Measurements from ENCODE around the gene SIK3.

The SIK3 gene

GRCh38 chr11:116970485-116971292 lies 127.5 kb downstream of the SIK3 start:
- DNase-seq (ENCODE audit: low spot score): no peak

DNA sequence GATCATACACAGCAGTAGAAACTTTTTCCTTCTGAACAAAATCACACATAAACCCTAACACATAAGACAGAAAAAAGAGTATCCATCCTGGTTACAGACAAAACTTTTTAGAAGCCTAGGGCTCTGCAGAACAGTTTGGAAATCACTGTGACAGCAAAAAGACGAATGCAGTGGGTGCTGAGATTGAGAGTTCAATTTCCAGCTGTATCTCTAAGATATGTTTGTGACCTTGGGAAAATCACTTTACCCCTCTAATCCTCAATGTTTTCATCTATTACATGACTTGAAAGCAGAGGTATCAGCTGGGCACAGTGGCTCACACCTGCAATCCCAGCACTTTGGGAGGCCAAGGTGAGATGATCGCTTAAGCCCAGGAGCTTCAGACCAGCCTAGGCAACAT lies 128.5 kb downstream of the SIK3 start:
- DNase-seq (ENCODE audit: low spot score): no peak

DNA sequence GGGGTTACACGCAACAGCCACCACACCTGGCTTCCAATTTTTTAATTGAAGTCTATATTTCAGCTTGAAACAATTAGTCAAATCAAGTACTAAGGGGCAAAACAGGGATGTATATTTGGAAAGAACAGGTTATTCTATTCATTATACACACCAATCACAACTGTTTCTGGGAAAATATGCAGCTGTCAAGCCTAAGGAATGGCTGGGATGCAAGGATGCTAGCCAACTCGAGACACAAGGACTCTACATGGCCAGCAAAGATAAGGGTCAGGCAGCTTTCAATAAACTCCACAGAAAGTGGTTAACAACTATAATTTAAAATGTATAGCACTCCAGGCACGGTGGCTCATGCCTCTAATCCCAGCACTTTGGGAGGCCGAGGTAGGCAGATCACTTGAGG lies 134.0 kb downstream of the SIK3 start:
- DNase-seq (ENCODE audit: low spot score): no peak

GRCh38 chr11:116963813-116964212 lies 134.4 kb downstream of the SIK3 start:
- DNase-seq (ENCODE audit: low spot score): no peak

GRCh38 chr11:116962108-116962507 lies 136.1 kb downstream of the SIK3 start:
- DNase-seq (ENCODE audit: low spot score): no peak

- no peak for DNase-seq (ENCODE audit: low spot score)
These were observed 137.3 kb downstream of the SIK3 start for GRCh38 chr11:116960930-116961329.

DNA sequence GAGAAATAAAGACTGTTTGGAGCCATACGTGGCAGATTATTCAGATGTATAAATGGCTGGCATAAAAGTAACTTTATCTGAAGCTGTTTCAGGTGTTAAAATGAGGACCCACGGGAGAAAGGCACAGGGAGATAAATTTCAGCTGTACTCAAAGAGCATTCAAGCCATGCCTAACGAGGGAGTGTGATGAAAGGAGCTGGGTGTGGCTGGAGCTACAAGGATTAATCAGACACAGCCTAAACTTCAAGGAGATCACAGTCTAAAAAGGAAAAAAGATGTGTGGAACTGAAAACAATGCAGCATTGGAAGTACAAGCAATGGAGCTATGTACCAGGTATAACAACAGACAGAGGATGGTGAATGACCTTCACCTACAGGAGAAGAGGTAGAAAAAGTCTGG lies 140.0 kb downstream of the SIK3 start:
- no peak for DNase-seq (ENCODE audit: low spot score)

GRCh38 chr11:116955949-116956348 lies 142.3 kb downstream of the SIK3 start:
- DNase-seq (ENCODE audit: low spot score): no peak

- no peak for DNase-seq (ENCODE audit: low spot score)
These were observed 142.7 kb downstream of the SIK3 start for GRCh38 chr11:116955548-116955947.

DNA sequence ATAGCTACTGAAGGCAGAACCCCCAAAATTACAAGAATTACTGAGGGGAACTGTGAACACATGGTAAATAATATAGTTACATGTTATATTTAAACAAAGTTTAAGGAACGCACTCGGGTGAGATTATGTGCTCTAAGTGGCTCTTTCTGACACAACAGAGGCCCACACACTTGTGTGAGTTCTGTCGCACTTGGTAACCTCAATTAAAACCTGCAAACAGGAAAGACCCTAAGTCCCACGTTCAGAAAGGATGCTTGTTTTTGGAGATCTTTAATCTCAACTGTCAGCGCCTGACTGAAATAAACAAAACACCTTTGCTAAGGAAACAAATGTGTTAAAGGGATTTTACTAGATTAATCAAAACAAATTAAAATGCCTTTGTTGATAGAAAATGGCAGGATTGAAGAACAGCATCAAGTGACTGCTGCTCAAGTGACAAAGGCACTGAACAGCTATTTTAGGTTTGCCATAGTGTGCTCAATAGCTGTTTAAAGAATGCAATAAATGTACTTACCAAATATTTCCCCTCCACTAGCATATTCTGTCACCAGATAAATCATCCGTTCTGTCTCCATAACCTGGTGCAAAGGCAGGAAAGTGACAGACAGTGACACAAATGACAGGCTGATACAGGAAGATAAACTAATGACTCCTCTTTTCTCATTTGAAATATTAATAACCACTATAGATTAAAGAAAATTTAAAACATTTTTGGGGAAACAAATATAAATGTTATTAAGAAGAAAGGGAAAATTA lies 144.5 kb downstream of the SIK3 start:
- DNase-seq (ENCODE audit: low spot score): no peak

DNA sequence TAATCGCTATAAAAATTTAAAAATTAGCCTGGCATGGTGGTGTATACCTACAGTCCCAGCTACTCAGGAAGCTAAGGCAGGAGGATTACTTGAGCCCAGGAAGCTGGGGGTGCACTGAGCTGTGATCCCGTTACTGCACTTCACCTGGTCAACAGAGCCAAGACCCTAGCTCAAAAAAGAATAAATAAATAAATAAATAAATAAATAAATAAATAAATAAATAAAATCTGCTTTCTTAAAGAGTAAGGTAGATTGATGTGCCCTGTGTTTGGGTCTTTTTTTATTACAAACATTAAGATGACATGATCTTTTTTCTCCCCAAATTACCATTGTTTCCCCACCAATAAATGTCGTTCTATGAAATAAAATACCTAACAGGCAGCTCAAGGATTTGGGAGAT lies 146.5 kb downstream of the SIK3 start:
- DNase-seq (ENCODE audit: low spot score): no peak

GRCh38 chr11:116950210-116950609 lies 148.0 kb downstream of the SIK3 start:
- DNase-seq (ENCODE audit: low spot score): no peak

DNA sequence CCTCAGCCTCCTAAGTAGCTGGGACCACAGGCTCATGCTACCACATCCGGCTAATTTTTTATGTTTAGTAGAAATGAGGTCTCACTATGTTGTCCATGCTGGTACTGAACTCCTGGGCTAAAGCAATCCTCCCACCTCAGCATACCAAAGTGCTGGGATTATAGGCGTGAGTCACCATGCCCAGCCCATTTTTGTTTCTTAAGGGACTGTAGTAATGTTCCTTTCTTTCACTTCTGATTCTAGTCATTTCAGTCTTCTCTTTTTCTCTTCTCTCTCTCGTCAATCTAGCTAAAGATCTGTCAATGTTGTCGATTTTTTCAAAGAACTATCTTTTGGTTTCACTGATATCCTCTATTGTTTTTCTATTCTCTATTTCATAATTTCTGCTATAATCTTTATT lies 149.8 kb downstream of the SIK3 start:
- DNase-seq (ENCODE audit: low spot score): no peak

GRCh38 chr11:116946414-116946813 lies 151.8 kb downstream of the SIK3 start:
- DNase-seq (ENCODE audit: low spot score): no peak

GRCh38 chr11:116939499-116939898 lies 158.7 kb downstream of the SIK3 start:
- no peak for DNase-seq (ENCODE audit: low spot score)

- no peak for DNase-seq (ENCODE audit: low spot score)
These were observed 159.7 kb downstream of the SIK3 start for GRCh38 chr11:116938471-116939070.

DNA sequence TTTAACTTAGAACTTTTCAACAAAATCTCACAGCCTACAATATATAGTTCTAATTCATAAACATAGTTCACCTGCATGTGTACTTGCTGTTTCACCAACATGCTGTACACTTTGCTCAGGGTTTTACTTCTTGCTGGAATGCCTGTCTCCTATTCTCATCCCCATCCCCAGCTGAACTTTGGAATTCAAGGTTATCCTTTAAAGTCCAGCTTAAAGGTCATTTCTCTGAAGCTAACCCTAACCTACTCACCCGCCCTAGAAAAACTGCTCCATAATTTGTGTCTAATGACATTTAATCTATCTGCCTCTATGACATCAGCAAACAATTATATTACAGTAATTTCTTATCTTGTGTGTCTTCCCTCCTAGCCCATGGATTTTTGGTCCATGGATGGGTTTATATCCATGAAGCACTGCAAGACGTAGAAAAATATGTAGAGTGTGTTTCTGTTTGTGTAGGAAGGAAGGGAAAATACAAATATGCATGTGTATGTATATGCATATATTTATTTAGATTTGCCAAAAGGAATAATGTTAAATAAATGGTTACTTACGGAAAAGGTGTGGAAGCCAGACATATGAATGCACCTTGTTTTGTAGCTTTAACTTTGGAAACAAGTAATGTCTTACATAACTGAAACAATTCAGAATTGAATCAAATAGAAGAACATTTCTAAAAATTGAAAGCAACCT lies 161.3 kb downstream of the SIK3 start:
- DNase-seq (ENCODE audit: low spot score): no peak

DNA sequence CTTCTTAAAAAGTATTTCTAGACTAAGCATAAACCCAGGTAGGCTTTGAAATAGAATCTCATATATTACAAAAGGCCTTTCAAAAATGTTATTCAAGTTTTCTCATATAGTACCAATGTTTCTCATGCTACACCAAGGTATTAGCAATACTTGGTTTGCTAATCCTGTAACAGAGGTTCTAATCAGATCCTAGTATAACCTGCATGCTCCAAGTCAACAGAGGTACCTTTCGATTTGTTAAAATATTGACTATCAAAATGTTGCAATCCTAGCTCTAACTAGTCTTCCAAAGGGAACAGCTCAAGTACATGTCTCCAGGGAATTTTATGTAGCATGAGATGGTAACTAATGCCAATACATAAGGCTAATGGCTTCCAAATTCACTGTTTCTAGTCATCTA lies 162.7 kb downstream of the SIK3 start:
- no peak for DNase-seq (ENCODE audit: low spot score)

DNA sequence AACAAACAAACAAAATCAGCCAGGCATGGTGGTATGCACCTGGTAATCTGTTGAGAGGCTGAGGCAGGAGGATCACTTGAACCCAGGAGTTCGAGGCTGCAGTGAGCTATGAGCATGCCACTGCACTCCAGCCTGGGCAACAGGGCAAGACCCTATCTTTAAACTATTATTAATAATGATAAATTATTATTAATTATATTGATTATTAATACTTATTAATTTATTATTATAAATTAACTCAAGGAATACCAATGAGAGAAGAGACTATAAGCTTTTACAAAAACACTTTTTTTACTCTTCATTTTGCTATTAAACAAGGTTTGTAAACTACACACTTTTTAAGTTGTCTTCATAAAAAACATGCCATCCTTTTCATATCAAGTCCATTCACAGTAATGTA lies 163.1 kb downstream of the SIK3 start:
- DNase-seq (ENCODE audit: low spot score): no peak

- no peak for DNase-seq (ENCODE audit: low spot score)
These were observed 164.3 kb downstream of the SIK3 start for GRCh38 chr11:116933961-116934360.

GRCh38 chr11:116932181-116932580 lies 166.0 kb downstream of the SIK3 start:
- DNase-seq (ENCODE audit: low spot score): peak; percentile 33

DNA sequence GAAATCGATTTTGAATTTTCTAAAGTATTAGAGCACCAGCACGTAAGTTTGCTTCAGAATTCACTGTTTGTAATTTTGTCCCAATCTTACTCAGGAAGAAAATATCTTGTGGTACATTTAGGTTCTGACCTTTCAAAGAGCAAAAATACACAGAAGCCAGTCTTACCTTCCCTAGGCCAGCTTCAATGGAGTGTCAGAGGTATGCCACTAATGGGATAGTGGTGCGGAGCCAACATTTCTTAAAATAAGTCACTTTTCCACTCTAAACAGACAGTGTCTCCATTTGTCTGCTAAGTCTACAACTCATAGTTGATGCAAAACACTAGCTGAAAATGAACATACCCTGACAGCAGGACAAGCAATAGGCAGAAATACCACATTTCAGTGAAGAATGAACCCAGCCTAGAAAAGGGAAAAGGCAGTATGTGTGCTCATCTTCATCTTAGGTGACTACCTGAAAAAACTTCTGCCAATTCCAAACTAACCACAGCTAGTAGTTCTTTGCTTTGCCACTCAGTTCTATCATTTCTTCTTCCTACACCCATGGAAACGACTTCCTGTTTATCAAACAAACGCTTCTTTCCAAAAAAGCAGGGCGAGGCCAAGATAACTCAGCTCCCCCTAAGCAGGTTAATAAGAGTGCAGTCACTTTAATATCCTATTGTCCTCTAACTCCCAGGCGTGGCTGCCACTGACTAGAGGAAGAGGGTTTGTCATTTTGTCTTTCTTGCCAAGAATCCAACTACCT lies 166.8 kb downstream of the SIK3 start:
- peak; percentile 86 for DNase-seq (ENCODE audit: low spot score)
